B cell (primary cell): ENCODE measurements around the gene NAE1. TPM values are rescaled to one million over a fixed set of nuclear protein-coding genes. Genes with fewer than 3 reads are reported as not detected.
A peak's percentile ranks its signal among the peaks of the same experiment; 100 is the strongest.

Experiments
- ATAC-seq: fragments of 200-7000 bp; cut with Tn5 transposase; one replicate; pipeline ENCODE4 v1.10.0; 2021; ENCODE audit warnings: low read depth, mild to moderate bottlenecking, moderate number of reproducible peaks, moderate library complexity
- CTCF ChIA-PET: fragments of 350-600 bp; sonication (Branson Sonifier 250); formaldehyde crosslinking; loops from one replicate; lab custom pipeline; 2021; ENCODE audit warnings: antibody characterized with exemption, inconsistent platforms; lab: Charles Lee
- POLR2A ChIA-PET: fragments of 350-600 bp; sonication (Branson Sonifier 250); formaldehyde crosslinking; loops from one replicate; lab custom pipeline; 2021; ENCODE audit warnings: antibody characterized with exemption; lab: Charles Lee
- DNase-seq: peaks from one replicate; pipeline ENCODE4 v3.0.0; 2013
- H2AFZ ChIP-seq: 2 replicates; pipeline ENCODE4 v1.6.1; 2012; ENCODE audit warnings: mild to moderate bottlenecking, low read depth, low read length; ENCODE audit not compliant: insufficient read depth, poor library complexity, severe bottlenecking
- H3K27ac ChIP-seq, 2 donors: 1 replicate in 1 of 2; 2 replicates in 1 of 2; pipeline ENCODE4 v1.5.1; 2012 to 2013; ENCODE audit warnings: low read length in 2 of 2, mild to moderate bottlenecking in 2 of 2, moderate library complexity in 1 of 2
- H3K27me3 ChIP-seq, 4 experiments: fragments of 200-600 bp in 1 of 4; sonication (generic) in 1 of 4; replicated peaks in 1 of 4; 1 replicate in 2 of 4; 2 replicates in 2 of 4; pipeline versions ENCODE4 v1.6.1 to v1.7.0; 2013 to 2016; ENCODE audit warnings: low read length in 3 of 4, mild to moderate bottlenecking in 2 of 4, mixed read lengths in 1 of 4, moderate library complexity in 1 of 4; ENCODE audit not compliant: insufficient read depth in 4 of 4, control insufficient read depth in 3 of 4; ENCODE audit errors: control extremely low read depth in 1 of 4
- H3K36me3 ChIP-seq, 2 experiments: replicated peaks in 1 of 2; 1 replicate in 1 of 2; 2 replicates in 1 of 2; pipeline versions ENCODE4 v1.6.1 to v1.7.1; 2013; ENCODE audit warnings: low read length in 1 of 2; ENCODE audit not compliant: insufficient read depth in 2 of 2, control insufficient read depth in 1 of 2; ENCODE audit errors: control extremely low read depth in 1 of 2, extremely low read depth in 1 of 2
- H3K4me1 ChIP-seq, 2 donors: fragments of 200-600 bp in 1 of 2; sonication (generic) in 1 of 2; 1 replicate in 1 of 2; 2 replicates in 1 of 2; pipeline versions ENCODE4 v1.5.1 to v1.6.1; 2013 to 2017; ENCODE audit warnings: low read length in 2 of 2; ENCODE audit not compliant: control insufficient read depth in 2 of 2, insufficient read depth in 2 of 2
- H3K4me2 ChIP-seq: replicated peaks from 2 replicates; pipeline ENCODE3; 2012; ENCODE audit warnings: mild to moderate bottlenecking, low read depth, low read length; ENCODE audit not compliant: poor library complexity, severe bottlenecking
- H3K4me3 ChIP-seq, 5 experiments: fragments of 200-600 bp in 1 of 5; sonication (generic) in 1 of 5; 1 replicate in 3 of 5; 2 replicates in 2 of 5; pipeline versions ENCODE4 v1.5.1 to v1.7.0; 2011 to 2016; ENCODE audit warnings: low read length in 4 of 5, mild to moderate bottlenecking in 4 of 5, low read depth in 2 of 5, control low read depth in 1 of 5, moderate library complexity in 1 of 5; ENCODE audit not compliant: insufficient read depth in 1 of 5; ENCODE audit errors: control extremely low read depth in 1 of 5, extremely low read depth in 1 of 5
- H3K79me2 ChIP-seq: fragments of 200-600 bp; sonication (generic); one replicate; pipeline ENCODE4 v1.6.0; 2016; ENCODE audit warnings: low read length; ENCODE audit not compliant: control insufficient read depth, insufficient read depth
- H3K9ac ChIP-seq: fragments of 200-600 bp; sonication (generic); 2 replicates; pipeline ENCODE4 v1.6.1; 2017; ENCODE audit warnings: mild to moderate bottlenecking, low read length, moderate library complexity
- H3K9me3 ChIP-seq, 3 donors: one replicate each; pipeline versions ENCODE4 v1.6.1 to v1.7.1; 2013; ENCODE audit warnings: low read length in 2 of 3; ENCODE audit not compliant: control insufficient read depth in 2 of 3, insufficient read depth in 1 of 3; ENCODE audit errors: control extremely low read depth in 1 of 3
- H4K20me1 ChIP-seq: 2 replicates; pipeline ENCODE4 v1.6.0; 2012; ENCODE audit warnings: mild to moderate bottlenecking, low read length; ENCODE audit not compliant: insufficient read depth, control insufficient read depth, poor library complexity, severe bottlenecking
- H3K27ac Mint-ChIP-seq: one replicate; pipeline ENCODE4 v1.8.0; 2021; ENCODE audit warnings: mixed read lengths
- H3K27me3 Mint-ChIP-seq: one replicate; pipeline ENCODE4 v1.8.0; 2021; ENCODE audit warnings: mixed read lengths
- H3K4me1 Mint-ChIP-seq: one replicate; pipeline ENCODE4 v1.8.0; 2021; ENCODE audit warnings: mixed read lengths
- H3K4me3 Mint-ChIP-seq: one replicate; pipeline ENCODE4 v1.8.0; 2021; ENCODE audit warnings: mixed read lengths
- H3K9me3 Mint-ChIP-seq: one replicate; pipeline ENCODE4 v1.8.0; 2022; ENCODE audit warnings: mixed read lengths; ENCODE audit not compliant: insufficient read depth
- CTCF ChIP-seq: fragments of 200-600 bp; IDR thresholded peaks from one replicate; pipeline ENCODE4 v1.8.0; 2022; ENCODE audit warnings: antibody characterized with exemption, mild to moderate bottlenecking
- EZH2 ChIP-seq: IDR thresholded peaks from 2 replicates; pipeline ENCODE4 v1.6.1; 2012; ENCODE audit warnings: borderline replicate concordance, low read depth, mild to moderate bottlenecking, moderate library complexity, low read length; ENCODE audit not compliant: insufficient read depth, poor library complexity, severe bottlenecking
- WGBS: methylation state at CpG from one replicate; pipeline ENCODE4 v1.1.5; 2013; ENCODE audit warnings: missing lambda C conversion rate; ENCODE audit not compliant: insufficient coverage; 5-methylcytosine and 5-hydroxymethylcytosine counted together
- intact Hi-C: fragments of 100-400 bp; cut with micrococcal nuclease; formaldehyde crosslinking; loops from one replicate; pipeline ENCODE4 v1.10.0; 2022
- polyA plus RNA-seq: library from polyadenylated mRNA; depleted of rRNA; stranded (reverse); fragments of >200 nt; gene quantifications from 2 replicates; pipeline ENCODE4 v1.2.3, GENCODE V29; 2012
- total RNA-seq, 2 donors: library from RNA; stranded (reverse); fragments of 120-200 nt in 1 of 2; gene quantifications; 1 replicate in 1 of 2; 2 replicates in 1 of 2; pipeline versions ENCODE4 v1.2.3 to v1.2.4, GENCODE V29; 2013 to 2022

NAE1 gene
- total and polyA plus RNA-seq, 2 donors (not counting 1 experiment from before 2014, with no cell fraction given), result 19.3 to 57.6 TPM

DNA sequence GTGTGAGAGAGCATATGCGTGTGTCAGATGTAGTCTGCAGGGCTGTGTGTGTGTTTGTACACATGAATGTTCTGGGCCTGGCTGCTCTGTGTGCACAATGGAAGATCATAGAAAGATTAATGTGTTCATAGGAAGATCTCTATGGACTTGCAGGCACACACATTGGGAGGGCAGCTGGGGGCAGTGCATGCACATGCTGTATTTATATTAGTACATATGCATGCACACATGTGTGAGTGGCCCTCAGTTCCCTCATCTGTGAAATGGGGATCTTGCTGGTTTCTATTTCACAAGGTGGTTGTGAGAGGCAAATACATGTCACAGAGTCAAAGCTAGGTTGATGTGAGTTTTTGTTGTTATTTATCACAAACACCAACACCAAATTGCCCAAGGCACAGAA, 15.5 kb upstream of the NAE1 start:
- 50% methylated on average over 1 of the region's 1 CpG for WGBS
- Histone ChIP-seq H3K4me1 (peaks cover 17 to 18% of the 10 kb centered on the region in 2 donors), H2AFZ (no peak overlapping the region), H3K27ac (no peak overlapping the region), H3K27me3 (peaks cover 0 to 39% (median 15%) of the 10 kb centered on the region in 4 experiments), H3K36me3 (no peaks in the 10 kb centered on the region), H3K9ac (no peak overlapping the region), H3K9me3 (no peaks in the 10 kb centered on the region), H3K4me3 (no peak overlapping the region), H3K79me2 (no peaks in the 10 kb centered on the region), H4K20me1 (no peaks in the 10 kb centered on the region), H3K4me2 (no peak overlapping the region)
- Mint-ChIP-seq H3K4me1 (peaks cover 18% of the 10 kb centered on the region), H3K9me3 (no peaks in the 10 kb centered on the region), H3K4me3 (peak overlapping the region; percentile 40), H3K27me3 (peaks cover 47% of the 10 kb centered on the region), H3K27ac (no peak overlapping the region)
- DNase-seq, result no peak
- POLR2A ChIA-PET, result no interaction called here
- ATAC-seq, result no peak
- CTCF ChIA-PET, result interaction anchor here (1.7 kb wide), 1 partner anchor 21 kb away, joined by 6 read pairs; no protein-coding TSS in a partner anchor
- intact Hi-C loops, result no loop called here
- TF ChIP-seq EZH2 (no peak), CTCF (no peak)

GRCh38 chr16:66845791-66846221, 15.0 kb upstream of the NAE1 start:
- 36% methylated on average over 9 of the region's 9 CpGs for WGBS
- intact Hi-C loops, result no loop called here

More at GRCh38 chr16:66845791-66846221, 15.0 kb upstream of the NAE1 start:
- Histone ChIP-seq H3K9me3 (no peaks in the 10 kb centered on the region), H3K4me3 (no peak overlapping the region), H3K79me2 (no peaks in the 10 kb centered on the region), H3K4me1 (peaks cover 17 to 18% of the 10 kb centered on the region in 2 donors), H3K36me3 (no peaks in the 10 kb centered on the region), H4K20me1 (no peaks in the 10 kb centered on the region), H3K27me3 (peaks cover 0 to 39% (median 15%) of the 10 kb centered on the region in 4 experiments), H2AFZ (no peak overlapping the region), H3K9ac (no peak overlapping the region), H3K27ac (no peak overlapping the region), H3K4me2 (no peak overlapping the region)
- no peak for ATAC-seq
- Mint-ChIP-seq H3K9me3 (no peaks in the 10 kb centered on the region), H3K27me3 (peaks cover 47% of the 10 kb centered on the region), H3K4me1 (peaks cover 18% of the 10 kb centered on the region), H3K4me3 (peak overlapping the region; percentile 40), H3K27ac (no peak overlapping the region)
- ChIA-PET POLR2A (no interaction called here), CTCF (interaction anchor here (1.4 kb wide), 1 partner anchor 15 kb away, joined by 3 read pairs; the partner anchor contains the start of gene NAE1)
- TF ChIP-seq CTCF, result no peak
- TF ChIP-seq EZH2, result no peak
- no peak for DNase-seq
